Measurements from ENCODE around the gene BAIAP2L2.

BAIAP2L2 gene

DNA sequence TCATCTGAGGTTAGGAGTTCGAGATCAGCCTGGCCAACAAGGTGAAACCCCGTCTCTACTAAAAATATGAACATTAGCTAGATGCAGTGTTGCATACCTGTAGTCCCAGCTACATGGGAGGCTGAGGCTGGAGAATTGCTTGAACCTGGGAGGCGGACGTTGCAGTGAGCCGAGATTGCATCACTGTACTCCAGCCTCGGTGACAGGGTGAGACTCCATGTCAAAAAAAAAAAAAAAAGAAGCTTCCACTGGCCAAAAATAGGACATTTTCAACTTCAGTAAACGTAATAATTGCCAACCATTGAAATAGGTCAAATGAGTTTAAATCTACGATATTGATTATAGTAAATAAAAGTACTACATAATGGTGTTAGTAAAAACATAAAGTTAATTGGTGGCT lies 6.8 kb downstream of the BAIAP2L2 start:
- TF ChIP-seq, protein P1, sequence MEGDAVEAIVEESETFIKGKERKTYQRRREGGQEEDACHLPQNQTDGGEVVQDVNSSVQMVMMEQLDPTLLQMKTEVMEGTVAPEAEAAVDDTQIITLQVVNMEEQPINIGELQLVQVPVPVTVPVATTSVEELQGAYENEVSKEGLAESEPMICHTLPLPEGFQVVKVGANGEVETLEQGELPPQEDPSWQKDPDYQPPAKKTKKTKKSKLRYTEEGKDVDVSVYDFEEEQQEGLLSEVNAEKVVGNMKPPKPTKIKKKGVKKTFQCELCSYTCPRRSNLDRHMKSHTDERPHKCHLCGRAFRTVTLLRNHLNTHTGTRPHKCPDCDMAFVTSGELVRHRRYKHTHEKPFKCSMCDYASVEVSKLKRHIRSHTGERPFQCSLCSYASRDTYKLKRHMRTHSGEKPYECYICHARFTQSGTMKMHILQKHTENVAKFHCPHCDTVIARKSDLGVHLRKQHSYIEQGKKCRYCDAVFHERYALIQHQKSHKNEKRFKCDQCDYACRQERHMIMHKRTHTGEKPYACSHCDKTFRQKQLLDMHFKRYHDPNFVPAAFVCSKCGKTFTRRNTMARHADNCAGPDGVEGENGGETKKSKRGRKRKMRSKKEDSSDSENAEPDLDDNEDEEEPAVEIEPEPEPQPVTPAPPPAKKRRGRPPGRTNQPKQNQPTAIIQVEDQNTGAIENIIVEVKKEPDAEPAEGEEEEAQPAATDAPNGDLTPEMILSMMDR (IDR thresholded peaks at IDR 0.05), result no peak
- TF ChIP-seq ZFX (IDR thresholded peaks at IDR 0.05; ENCODE audit: borderline replicate concordance), result no peak

DNA sequence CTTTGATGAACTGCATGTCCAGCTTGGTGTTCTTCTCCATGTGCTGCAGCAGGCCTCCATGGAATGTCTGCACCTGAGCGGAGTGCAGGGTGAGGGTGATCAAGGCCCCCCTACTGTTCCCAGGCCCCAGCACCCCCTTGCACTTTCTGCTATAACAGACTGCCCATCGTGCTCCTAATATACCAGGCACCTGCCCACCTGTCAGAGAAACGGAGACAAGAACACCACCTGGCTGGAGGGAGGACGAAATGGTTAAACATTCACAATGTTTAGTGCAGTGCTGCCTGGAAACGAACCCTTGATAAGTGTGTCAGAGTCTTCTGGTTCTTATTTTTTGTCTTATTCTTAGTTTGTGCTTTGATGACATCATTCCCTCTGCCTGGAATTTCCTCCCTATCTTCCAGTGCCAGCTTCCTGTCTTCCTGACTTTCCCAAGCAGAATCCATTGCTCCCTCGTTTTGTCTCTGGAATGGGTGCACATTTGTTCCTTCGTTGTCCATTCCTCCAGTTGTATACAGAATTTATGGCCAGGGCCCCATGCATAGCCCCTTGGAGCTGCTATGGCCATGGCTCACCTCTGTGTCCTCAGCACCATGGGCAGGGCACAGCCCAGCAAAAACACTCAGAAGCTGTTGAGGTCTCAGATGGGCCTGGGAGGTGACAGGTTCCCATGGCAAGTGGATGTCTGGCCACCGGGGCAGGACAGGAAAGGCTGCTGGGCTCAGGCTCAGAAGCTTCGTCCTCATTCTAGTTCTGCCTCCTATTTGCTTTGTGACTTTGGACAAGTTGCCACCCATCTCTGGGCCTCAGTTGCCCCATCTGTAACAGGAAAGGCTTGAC lies 11.9 kb downstream of the BAIAP2L2 start:
- TF ChIP-seq ZFX (IDR thresholded peaks at IDR 0.05; ENCODE audit: borderline replicate concordance), result no peak
- TF ChIP-seq, protein P1 (IDR thresholded peaks at IDR 0.05), result no peak
- no peak overlapping the region for H3K27ac ChIP-seq

More for the DNA sequence above, 6.8 kb downstream of the BAIAP2L2 start:
- H3K27ac ChIP-seq, result 0 out of 2 replicates have a peak overlapping the region, but pooled peaks have one; percentile 39

DNA sequence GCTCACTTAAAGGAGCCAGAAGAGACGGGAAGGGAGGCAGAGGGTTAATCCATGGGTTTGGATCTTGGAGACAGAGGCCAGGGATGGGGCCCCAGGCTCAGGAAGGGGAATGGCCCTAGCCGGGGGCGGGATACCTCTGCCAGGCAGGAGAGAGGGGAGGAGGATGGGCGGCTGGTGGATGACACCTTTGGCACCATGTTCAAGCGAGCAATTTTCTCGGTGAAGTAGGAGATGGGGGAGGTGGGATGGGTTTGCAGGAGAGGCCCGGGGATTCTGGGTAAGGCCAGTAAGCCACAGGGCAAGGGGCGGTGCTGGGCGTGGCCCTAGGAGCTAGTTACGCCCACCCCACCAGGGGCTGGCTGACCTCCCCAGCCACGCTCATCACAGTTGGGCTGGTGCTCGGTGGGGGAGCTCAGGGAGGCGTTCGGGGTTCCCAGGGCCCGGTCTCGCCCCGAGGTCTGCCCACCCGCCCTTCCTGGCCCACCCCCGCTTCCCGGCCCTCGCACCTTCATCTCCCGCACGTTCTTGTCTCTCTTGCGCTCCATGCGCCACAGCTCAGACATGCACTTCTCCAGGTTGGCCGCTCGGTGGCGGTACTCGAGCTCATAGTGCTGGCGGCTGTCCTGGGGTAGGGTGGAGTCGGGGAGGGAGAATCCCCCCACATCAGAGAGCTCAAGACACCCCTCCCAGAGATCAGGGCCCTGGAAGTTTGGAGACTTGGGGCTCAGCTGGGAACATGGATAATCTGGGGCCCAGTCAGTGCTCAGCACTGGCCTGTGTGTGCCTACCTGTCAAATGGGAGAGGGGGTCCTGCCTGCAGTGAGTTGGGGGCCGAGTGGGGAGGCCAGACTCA lies 12.7 kb downstream of the BAIAP2L2 start:
- TF ChIP-seq, protein P1 (IDR thresholded peaks at IDR 0.05), result no peak
- no peak for TF ChIP-seq ZFX (IDR thresholded peaks at IDR 0.05; ENCODE audit: borderline replicate concordance)
- H3K27ac ChIP-seq, result no peak overlapping the region

DNA sequence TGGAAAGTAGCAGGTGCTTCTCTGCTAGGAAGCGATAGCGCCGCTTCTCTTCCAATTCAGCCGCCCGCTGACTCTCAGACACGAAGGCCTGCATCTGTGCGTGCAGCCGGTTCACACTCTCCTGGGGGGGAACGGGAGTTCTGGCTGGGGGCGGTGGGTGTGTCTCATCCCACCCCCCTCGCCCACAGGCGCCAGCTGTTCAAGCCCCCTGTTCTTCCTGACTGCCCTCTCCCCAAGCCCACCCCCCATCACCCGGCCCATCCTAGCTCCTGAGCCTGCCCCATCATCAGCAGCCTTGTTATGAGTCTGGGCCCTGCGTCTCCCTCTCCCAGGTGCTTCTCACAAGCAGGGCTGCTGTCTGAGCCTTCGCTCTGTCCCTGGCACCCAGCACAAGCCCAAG lies 13.4 kb downstream of the BAIAP2L2 start:
- no peak overlapping the region for H3K27ac ChIP-seq
- TF ChIP-seq, protein P1 (IDR thresholded peaks at IDR 0.05), result no peak

DNA sequence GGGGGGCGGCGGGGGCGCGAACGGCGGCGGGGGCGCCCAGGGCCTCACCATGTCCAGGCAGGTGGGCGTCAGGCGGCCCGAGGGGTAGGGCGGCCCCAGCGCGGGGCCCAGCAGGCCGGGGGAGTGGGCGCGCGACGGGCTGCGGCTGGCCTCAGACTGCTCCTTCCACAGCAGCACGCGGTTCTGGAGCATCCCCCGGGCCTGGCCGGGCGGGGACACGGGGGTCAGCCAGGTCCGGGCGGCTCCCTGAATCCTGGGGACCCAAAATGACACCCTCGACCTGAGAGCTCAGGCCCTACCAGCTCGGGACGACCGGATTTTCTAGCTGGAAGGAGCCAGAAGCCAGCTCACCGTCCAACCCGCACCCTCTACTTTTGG lies 21.0 kb downstream of the BAIAP2L2 start:
- 0 out of 2 replicates have a peak overlapping the region, but pooled peaks have one; percentile 4 for H3K27ac ChIP-seq
- TF ChIP-seq ZFX (IDR thresholded peaks at IDR 0.05; ENCODE audit: borderline replicate concordance), result no peak
- TF ChIP-seq, protein P1 (IDR thresholded peaks at IDR 0.05), result no peak

DNA sequence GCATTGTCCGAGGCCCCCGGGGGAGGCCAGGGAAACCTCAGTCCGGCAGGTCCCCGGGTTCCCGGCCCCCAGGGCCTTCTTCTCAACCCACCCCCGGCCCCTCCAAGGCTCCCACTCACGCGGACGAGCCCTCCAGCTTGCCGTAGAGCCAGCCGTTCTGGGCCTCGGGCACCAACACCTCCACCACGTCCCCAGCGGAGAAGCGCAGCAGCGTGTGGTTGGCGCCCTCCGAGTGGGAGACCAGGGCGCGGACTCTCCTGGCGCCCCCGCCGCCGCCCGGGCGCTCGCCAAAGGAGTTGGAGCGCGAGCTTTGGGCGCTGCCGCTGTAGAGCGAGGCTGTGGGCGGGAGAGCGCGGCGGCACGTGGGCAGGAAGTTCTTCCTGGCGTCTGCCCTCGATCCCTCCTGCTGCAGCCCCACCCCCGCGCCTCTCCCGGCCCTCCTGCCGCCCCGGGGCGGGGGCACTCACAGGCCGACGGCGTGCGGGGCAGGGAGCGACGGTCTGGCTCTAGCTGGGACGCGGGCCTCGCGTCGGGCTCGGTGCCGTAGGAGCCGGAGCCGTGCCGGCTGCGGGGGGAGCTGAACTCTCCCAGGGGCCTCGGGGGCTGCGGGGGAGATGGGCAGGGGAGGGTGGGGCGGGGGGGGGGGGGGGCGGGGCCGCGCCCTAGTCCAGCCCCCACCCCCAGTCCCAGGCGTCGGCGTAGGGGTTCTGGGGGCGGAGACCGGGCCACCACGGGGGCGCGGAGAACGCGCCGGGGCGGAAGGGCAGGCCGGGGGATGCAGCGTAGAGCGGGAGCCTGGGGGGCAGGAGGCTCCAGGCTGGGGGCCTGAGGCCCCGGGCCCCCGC lies 21.6 kb downstream of the BAIAP2L2 start:
- no peak for TF ChIP-seq ZFX (IDR thresholded peaks at IDR 0.05; ENCODE audit: borderline replicate concordance)
- TF ChIP-seq, protein P1 (IDR thresholded peaks at IDR 0.05), result no peak
- no peak overlapping the region for H3K27ac ChIP-seq

All from 22Rv1 (cell line).